HepG2 (cell line): ENCODE results near the gene FREM3. TPM values are rescaled to one million over a fixed set of nuclear protein-coding genes. Genes with fewer than 3 reads are reported as not detected.

Experiments used
- SRY ChIP-seq: sonication (generic); formaldehyde crosslinking; IDR thresholded peaks from 2 replicates; pipeline ENCODE4 v1.8.0; 2022; ENCODE audit warnings: mild to moderate bottlenecking, missing genetic modification reagents
- ZNF234 ChIP-seq: sonication (generic); formaldehyde crosslinking; conservative IDR thresholded peaks from 2 replicates; pipeline ENCODE4 v1.5.1; 2020; ENCODE audit warnings: mild to moderate bottlenecking, missing genetic modification reagents
- polyA plus RNA-seq, 8 experiments: library from polyadenylated mRNA; depleted of rRNA in 3 of 8; stranded (reverse) in 7 of 8; unstranded in 1 of 8; fragments of >200 nt; fragmentation: Illumina TruSeq in 4 of 8; extraction: Trizol in 4 of 8; gene quantifications; 2 replicates each; pipeline versions ENCODE4 v1.2.1 to v1.2.3, GENCODE V29; 2011 to 2016; ENCODE audit warnings: low read depth in 4 of 8, missing spikeins in 1 of 8, mixed read lengths in 1 of 8; ENCODE audit not compliant: insufficient read depth in 1 of 8
- total RNA-seq, 5 experiments: library from RNA; depleted of rRNA; stranded (reverse); fragments of >200 nt; fragmentation: Illumina TruSeq; extraction: Trizol; gene quantifications; 2 replicates each; pipeline ENCODE4 v1.2.3, GENCODE V29; 2016; ENCODE audit warnings: low read depth in 1 of 5
- TF ChIP-seq, protein P1 (sequence below): fragments of 450-650 bp; IDR thresholded peaks from 2 replicates; pipeline ENCODE4 v1.6.1; 2017; ENCODE audit warnings: mild to moderate bottlenecking
- TF ChIP-seq, protein P2 (sequence below): sonication (generic); formaldehyde crosslinking; IDR thresholded peaks from one replicate; pipeline ENCODE4 v1.5.1; 2020; ENCODE audit warnings: mild to moderate bottlenecking, missing genetic modification reagents; ENCODE audit errors: not compliant biosample characterization

The FREM3 gene
- total and polyA plus RNA-seq, 2 of the 13 experiments (the other 11 are each of a cell fraction or from before 2014, with no cell fraction given) = not detected

GRCh38 chr4:143653031-143653430, 47.4 kb downstream of the FREM3 start (continued):
- TF ChIP-seq, protein P1, sequence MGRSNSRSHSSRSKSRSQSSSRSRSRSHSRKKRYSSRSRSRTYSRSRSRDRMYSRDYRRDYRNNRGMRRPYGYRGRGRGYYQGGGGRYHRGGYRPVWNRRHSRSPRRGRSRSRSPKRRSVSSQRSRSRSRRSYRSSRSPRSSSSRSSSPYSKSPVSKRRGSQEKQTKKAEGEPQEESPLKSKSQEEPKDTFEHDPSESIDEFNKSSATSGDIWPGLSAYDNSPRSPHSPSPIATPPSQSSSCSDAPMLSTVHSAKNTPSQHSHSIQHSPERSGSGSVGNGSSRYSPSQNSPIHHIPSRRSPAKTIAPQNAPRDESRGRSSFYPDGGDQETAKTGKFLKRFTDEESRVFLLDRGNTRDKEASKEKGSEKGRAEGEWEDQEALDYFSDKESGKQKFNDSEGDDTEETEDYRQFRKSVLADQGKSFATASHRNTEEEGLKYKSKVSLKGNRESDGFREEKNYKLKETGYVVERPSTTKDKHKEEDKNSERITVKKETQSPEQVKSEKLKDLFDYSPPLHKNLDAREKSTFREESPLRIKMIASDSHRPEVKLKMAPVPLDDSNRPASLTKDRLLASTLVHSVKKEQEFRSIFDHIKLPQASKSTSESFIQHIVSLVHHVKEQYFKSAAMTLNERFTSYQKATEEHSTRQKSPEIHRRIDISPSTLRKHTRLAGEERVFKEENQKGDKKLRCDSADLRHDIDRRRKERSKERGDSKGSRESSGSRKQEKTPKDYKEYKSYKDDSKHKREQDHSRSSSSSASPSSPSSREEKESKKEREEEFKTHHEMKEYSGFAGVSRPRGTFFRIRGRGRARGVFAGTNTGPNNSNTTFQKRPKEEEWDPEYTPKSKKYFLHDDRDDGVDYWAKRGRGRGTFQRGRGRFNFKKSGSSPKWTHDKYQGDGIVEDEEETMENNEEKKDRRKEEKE = no peak
- TF ChIP-seq, protein P2, sequence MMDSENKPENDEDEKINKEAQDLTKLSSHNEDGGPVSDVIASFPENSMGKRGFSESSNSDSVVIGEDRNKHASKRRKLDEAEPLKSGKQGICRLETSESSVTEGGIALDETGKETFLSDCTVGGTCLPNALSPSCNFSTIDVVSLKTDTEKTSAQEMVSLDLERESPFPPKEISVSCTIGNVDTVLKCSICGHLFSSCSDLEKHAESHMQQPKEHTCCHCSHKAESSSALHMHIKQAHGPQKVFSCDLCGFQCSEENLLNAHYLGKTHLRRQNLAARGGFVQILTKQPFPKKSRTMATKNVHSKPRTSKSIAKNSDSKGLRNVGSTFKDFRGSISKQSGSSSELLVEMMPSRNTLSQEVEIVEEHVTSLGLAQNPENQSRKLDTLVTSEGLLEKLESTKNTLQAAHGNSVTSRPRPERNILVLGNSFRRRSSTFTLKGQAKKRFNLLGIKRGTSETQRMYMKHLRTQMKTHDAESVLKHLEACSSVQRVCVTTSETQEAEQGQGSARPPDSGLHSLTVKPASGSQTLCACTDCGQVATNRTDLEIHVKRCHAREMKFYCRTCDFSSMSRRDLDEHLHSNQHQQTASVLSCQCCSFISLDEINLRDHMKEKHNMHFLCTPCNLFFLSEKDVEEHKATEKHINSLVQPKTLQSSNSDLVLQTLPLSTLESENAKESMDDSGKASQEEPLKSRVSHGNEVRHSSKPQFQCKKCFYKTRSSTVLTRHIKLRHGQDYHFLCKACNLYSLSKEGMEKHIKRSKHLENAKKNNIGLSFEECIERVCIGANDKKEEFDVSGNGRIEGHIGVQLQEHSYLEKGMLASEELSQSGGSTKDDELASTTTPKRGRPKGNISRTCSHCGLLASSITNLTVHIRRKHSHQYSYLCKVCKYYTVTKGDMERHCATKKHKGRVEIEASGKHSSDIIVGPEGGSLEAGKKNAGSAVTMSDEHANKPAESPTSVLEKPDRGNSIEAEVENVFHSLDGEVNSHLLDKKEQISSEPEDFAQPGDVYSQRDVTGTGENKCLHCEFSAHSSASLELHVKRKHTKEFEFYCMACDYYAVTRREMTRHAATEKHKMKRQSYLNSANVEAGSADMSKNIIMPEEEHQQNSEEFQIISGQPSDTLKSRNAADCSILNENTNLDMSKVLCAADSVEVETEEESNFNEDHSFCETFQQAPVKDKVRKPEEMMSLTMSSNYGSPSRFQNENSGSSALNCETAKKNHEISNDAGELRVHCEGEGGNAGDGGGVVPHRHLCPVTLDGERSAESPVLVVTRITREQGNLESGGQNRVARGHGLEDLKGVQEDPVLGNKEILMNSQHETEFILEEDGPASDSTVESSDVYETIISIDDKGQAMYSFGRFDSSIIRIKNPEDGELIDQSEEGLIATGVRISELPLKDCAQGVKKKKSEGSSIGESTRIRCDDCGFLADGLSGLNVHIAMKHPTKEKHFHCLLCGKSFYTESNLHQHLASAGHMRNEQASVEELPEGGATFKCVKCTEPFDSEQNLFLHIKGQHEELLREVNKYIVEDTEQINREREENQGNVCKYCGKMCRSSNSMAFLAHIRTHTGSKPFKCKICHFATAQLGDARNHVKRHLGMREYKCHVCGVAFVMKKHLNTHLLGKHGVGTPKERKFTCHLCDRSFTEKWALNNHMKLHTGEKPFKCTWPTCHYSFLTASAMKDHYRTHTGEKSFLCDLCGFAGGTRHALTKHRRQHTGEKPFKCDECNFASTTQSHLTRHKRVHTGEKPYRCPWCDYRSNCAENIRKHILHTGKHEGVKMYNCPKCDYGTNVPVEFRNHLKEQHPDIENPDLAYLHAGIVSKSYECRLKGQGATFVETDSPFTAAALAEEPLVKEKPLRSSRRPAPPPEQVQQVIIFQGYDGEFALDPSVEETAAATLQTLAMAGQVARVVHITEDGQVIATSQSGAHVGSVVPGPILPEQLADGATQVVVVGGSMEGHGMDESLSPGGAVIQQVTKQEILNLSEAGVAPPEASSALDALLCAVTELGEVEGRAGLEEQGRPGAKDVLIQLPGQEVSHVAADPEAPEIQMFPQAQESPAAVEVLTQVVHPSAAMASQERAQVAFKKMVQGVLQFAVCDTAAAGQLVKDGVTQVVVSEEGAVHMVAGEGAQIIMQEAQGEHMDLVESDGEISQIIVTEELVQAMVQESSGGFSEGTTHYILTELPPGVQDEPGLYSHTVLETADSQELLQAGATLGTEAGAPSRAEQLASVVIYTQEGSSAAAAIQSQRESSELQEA (CRISPR knock-in tag) = no peak
- TF ChIP-seq SRY (CRISPR knock-in tag) (no peak), ZNF234 (CRISPR knock-in tag) (no peak)
